ENCODE data around the gene PPP1R13B.
A peak's percentile ranks its signal among the peaks of the same experiment; 100 is the strongest.

Gene PPP1R13B

GRCh38 chr14:103716091-103716801 lies 131.1 kb downstream of the PPP1R13B start:
- Histone ChIP-seq H3K27me3 (ENCODE audit: insufficient read depth, poor library complexity, severe bottlenecking) (no peaks in the 10 kb centered on the region), H3K27ac (replicated peaks) (peak overlapping the region; percentile 41), H3K4me3 (replicated peaks; ENCODE audit: insufficient read depth, low read length) (peak overlapping the region; percentile 74)
- TF ChIP-seq GABPA (IDR thresholded peaks at IDR 0.05; ENCODE audit: low read depth) (no peak), SPI1 (IDR thresholded peaks at IDR 0.05; ENCODE audit: borderline replicate concordance, low read depth) (no peak), REST (IDR thresholded peaks at IDR 0.05; ENCODE audit: insufficient replicate concordance, low read depth) (no peak), POLR2AphosphoS5 (IDR thresholded peaks at IDR 0.05; ENCODE audit: low read depth) (no peak), CTCF (IDR thresholded peaks at IDR 0.05; ENCODE audit: insufficient read depth, low read length) (no peak)
- peak in 1 of 2 experiments; percentile 32 for DNase-seq (ENCODE audit: low read depth in 1 of 2, low spot score in 1 of 2)

GRCh38 chr14:103715052-103716000 lies 132.0 kb downstream of the PPP1R13B start, which contains the start of the genes XRCC3 and ZFYVE21:
XRCC3 (minus strand) TSS chr14:103715451; CDS start chr14:103711087, 4,364 bp downstream.
ZFYVE21 (plus strand) TSS chr14:103715810; CDS start chr14:103715842, 32 bp downstream.
- no peaks in the 10 kb centered on the region for H3K27me3 ChIP-seq (ENCODE audit: insufficient read depth, poor library complexity, severe bottlenecking)

More at GRCh38 chr14:103715052-103716000, 132.0 kb downstream of the PPP1R13B start, which contains the start of the genes XRCC3 and ZFYVE21:
- DNase-seq (ENCODE audit: low read depth in 1 of 2, low spot score in 1 of 2), result peak; percentile 99 to 100
- Histone ChIP-seq H3K27ac (replicated peaks) (peak within 1 kb of the TSS; percentile 70), H3K4me3 (replicated peaks; ENCODE audit: insufficient read depth, low read length) (peak within 1 kb of the TSS; percentile 74)
- TF ChIP-seq SPI1 (IDR thresholded peaks at IDR 0.05; ENCODE audit: borderline replicate concordance, low read depth) (no peak), CTCF (IDR thresholded peaks at IDR 0.05; ENCODE audit: insufficient read depth, low read length) (no peak), POLR2AphosphoS5 (IDR thresholded peaks at IDR 0.05; ENCODE audit: low read depth) (0 out of 2 replicates have a peak, but pooled peaks have one; percentile 23), GABPA (IDR thresholded peaks at IDR 0.05; ENCODE audit: low read depth) (no peak), REST (IDR thresholded peaks at IDR 0.05; ENCODE audit: insufficient replicate concordance, low read depth) (peak; percentile 49)
